Neural cell (in vitro differentiated cells): ENCODE results near the gene ASCL2.

Source experiments
- CTCF ChIP-seq: fragments of 450-650 bp; IDR thresholded peaks from 2 replicates; pipeline ENCODE4 v1.5.1; 2014; ENCODE audit warnings: antibody characterized with exemption, mild to moderate bottlenecking, moderate library complexity; ENCODE audit not compliant: poor library complexity, severe bottlenecking
- MXI1 ChIP-seq: fragments of 450-650 bp; conservative IDR thresholded peaks from 2 replicates; pipeline ENCODE4 v1.6.1; 2014; ENCODE audit warnings: antibody characterized with exemption, mild to moderate bottlenecking; ENCODE audit not compliant: poor library complexity, severe bottlenecking
- REST ChIP-seq: IDR thresholded peaks from 2 replicates; pipeline ENCODE4 v1.6.1; 2012; ENCODE audit warnings: borderline replicate concordance

GRCh38 chr11:2262301-2263070 is 7.9 kb downstream of the ASCL2 start:
- TF ChIP-seq CTCF: no peak
- TF ChIP-seq MXI1: no peak
- no peak for TF ChIP-seq REST
